GM12878 (cell line): ENCODE results near the gene TTC31. TPM values are rescaled to one million over a fixed set of nuclear protein-coding genes. Genes with fewer than 3 reads are reported as not detected.

Experiments
- BCL11A ChIP-seq: IDR thresholded peaks from 2 replicates; pipeline ENCODE4 v1.6.1; 2011; ENCODE audit warnings: low read depth, low read length
- CEBPB ChIP-seq, 2 experiments: fragments of 150-350 bp in 1 of 2; IDR thresholded peaks; 2 replicates each; pipeline ENCODE4 v1.6.1; 2012 to 2014; ENCODE audit warnings: low read depth in 2 of 2, low read length in 2 of 2, borderline replicate concordance in 1 of 2, inconsistent platforms in 1 of 2
- CEBPZ ChIP-seq: fragments of 150-350 bp; IDR thresholded peaks from 2 replicates; pipeline ENCODE4 v1.6.1; 2016; ENCODE audit warnings: low read depth, low read length
- CREM ChIP-seq: IDR thresholded peaks from 2 replicates; pipeline ENCODE4 v1.6.1; 2014; ENCODE audit warnings: antibody characterized with exemption, low read depth
- DPF2 ChIP-seq: fragments of 450-650 bp; IDR thresholded peaks from 2 replicates; pipeline ENCODE4 v1.6.1; 2017; ENCODE audit warnings: mild to moderate bottlenecking
- FOXK2 ChIP-seq: fragments of 450-650 bp; IDR thresholded peaks from 2 replicates; pipeline ENCODE4 v1.6.1; 2017; ENCODE audit warnings: mild to moderate bottlenecking, moderate library complexity
- NFXL1 ChIP-seq: fragments of 450-650 bp; IDR thresholded peaks from 2 replicates; pipeline ENCODE4 v1.6.1; 2017; ENCODE audit warnings: antibody characterized with exemption, mild to moderate bottlenecking, borderline replicate concordance
- NFYA ChIP-seq: IDR thresholded peaks from 2 replicates; pipeline ENCODE4 v1.6.1; 2011; ENCODE audit warnings: low read depth, mild to moderate bottlenecking, low read length, improper control_type of control experiment, borderline replicate concordance
- NR2F1 ChIP-seq: fragments of 450-650 bp; conservative IDR thresholded peaks from 2 replicates; pipeline ENCODE4 v1.6.1; 2017; ENCODE audit warnings: mild to moderate bottlenecking
- POLR2AphosphoS2 ChIP-seq: IDR thresholded peaks from 2 replicates; pipeline ENCODE4 v1.6.1; 2011; ENCODE audit warnings: low read depth, mild to moderate bottlenecking, low read length, improper control_type of control experiment, moderate library complexity
- SKIL ChIP-seq: fragments of 450-650 bp; IDR thresholded peaks from 2 replicates; pipeline ENCODE4 v1.6.1; 2017; ENCODE audit warnings: mild to moderate bottlenecking, low read depth, inconsistent platforms; ENCODE audit not compliant: poor library complexity, severe bottlenecking
- TAF1 ChIP-seq: IDR thresholded peaks from 2 replicates; pipeline ENCODE4 v1.6.1; 2011; ENCODE audit warnings: mild to moderate bottlenecking, low read depth, low read length, borderline replicate concordance
- TARDBP ChIP-seq: IDR thresholded peaks from 2 replicates; pipeline ENCODE4 v1.6.1; 2016; ENCODE audit warnings: borderline replicate concordance
- TBL1XR1 ChIP-seq: IDR thresholded peaks from 2 replicates; pipeline ENCODE4 v1.6.1; 2012; ENCODE audit warnings: low read depth, low read length, improper control_type of control experiment
- TCF12 ChIP-seq: IDR thresholded peaks from 2 replicates; pipeline ENCODE4 v1.6.1; 2011; ENCODE audit warnings: low read depth, mild to moderate bottlenecking, low read length
- TCF3 ChIP-seq: IDR thresholded peaks from 2 replicates; pipeline ENCODE4 v1.6.1; 2012; ENCODE audit warnings: low read depth, mild to moderate bottlenecking, low read length, borderline replicate concordance; ENCODE audit not compliant: insufficient read depth
- ZBTB40 ChIP-seq: fragments of 450-650 bp; IDR thresholded peaks from 2 replicates; pipeline ENCODE4 v1.6.1; 2016; ENCODE audit warnings: mild to moderate bottlenecking, moderate library complexity, borderline replicate concordance
- ZNF207 ChIP-seq: fragments of 450-650 bp; IDR thresholded peaks from 2 replicates; pipeline ENCODE4 v1.6.1; 2014; ENCODE audit warnings: antibody characterized with exemption, mild to moderate bottlenecking, borderline replicate concordance
- ZNF24 ChIP-seq: fragments of 450-650 bp; IDR thresholded peaks from 2 replicates; pipeline ENCODE4 v1.6.1; 2017; ENCODE audit warnings: antibody characterized with exemption, mild to moderate bottlenecking
- ZNF274 ChIP-seq: IDR thresholded peaks from one replicate; pipeline ENCODE4 v1.8.0; 2011; ENCODE audit not compliant: insufficient read length, insufficient read depth
- ZZZ3 ChIP-seq: IDR thresholded peaks from 2 replicates; pipeline ENCODE4 v1.6.1; 2011; ENCODE audit warnings: low read depth; ENCODE audit not compliant: control insufficient read depth, insufficient read length
- polyA plus RNA-seq, 11 experiments: library from polyadenylated mRNA; depleted of rRNA in 4 of 11; unstranded in 6 of 11; stranded (reverse) in 5 of 11; fragments of >200 nt; fragmentation: Nextera tagmentation in 4 of 11; fragmentation: Illumina TruSeq in 1 of 11; extraction: Ambion mirVana in 4 of 11; extraction: Trizol in 1 of 11; gene quantifications; 1 replicate in 1 of 11; 2 replicates in 10 of 11; pipeline versions ENCODE4 v1.2.1 to v1.2.3, GENCODE V29; 2011 to 2016; ENCODE audit warnings: inconsistent platforms in 2 of 11, missing spikeins in 2 of 11, low read depth in 1 of 11
- total RNA-seq, 4 experiments: library from RNA; depleted of rRNA in 3 of 4; stranded (reverse); fragments of >200 nt in 3 of 4; fragmentation: Illumina TruSeq in 1 of 4; extraction: Trizol in 1 of 4; gene quantifications; 2 replicates each; pipeline versions ENCODE4 v1.2.1 to v1.2.3, GENCODE V29; 2013 to 2021

The TTC31 gene
- total and polyA plus RNA-seq, 10 of the 15 experiments (the other 5 are each of a cell fraction or from before 2014, with no cell fraction given) = 6.5 to 34.9 (median 25.9) TPM

- TF ChIP-seq TCF12 (peak; percentile 80; the same call in 1 of the 2 replicates), SKIL (no peak), ZZZ3 (no peak), CEBPZ (no peak), DPF2 (peak; percentile 55; the same call in 1 of the 2 replicates), ZNF24 (no peak), BCL11A (no peak), TBL1XR1 (no peak), NR2F1 (peak; percentile 63), TAF1 (peak; percentile 44; the same call in 1 of the 2 replicates), CREM (no peak; the same call in 1 of the 2 replicates), NFYA (no peak), CEBPB (IDR thresholded peaks at IDR 0.05; ENCODE audit: borderline replicate concordance in 1 of 2, low read depth in 2 of 2, low read length in 2 of 2) (no peak), POLR2AphosphoS2 (peak; percentile 71; the same call in 1 of the 2 replicates), TARDBP (no peak; the same call in 1 of the 2 replicates), TCF3 (no peak), ZBTB40 (no peak), NFXL1 (no peak), ZNF207 (peak; percentile 60; the same call in 1 of the 2 replicates), FOXK2 (no peak), ZNF274 (no peak)
These were observed 47.6 kb downstream of the TTC31 start (continued) for GRCh38 chr2:74530239-74531187.
